Upper lobe of left lung (tissue), 6 donors: ENCODE measurements around the gene ELOVL6. TPM values are rescaled to one million over a fixed set of nuclear protein-coding genes. Genes with fewer than 3 reads are reported as not detected.
A peak's percentile ranks its signal among the peaks of the same experiment; 100 is the strongest.

Experiments
- ATAC-seq, 2 donors: fragments of 200-7000 bp; cut with Tn5 transposase; one replicate each; pipeline ENCODE4 v1.9.1; 2022; ENCODE audit warnings: mild to moderate bottlenecking in 2 of 2, moderate library complexity in 2 of 2; ENCODE audit not compliant: low FRiP score in 2 of 2
- DNase-seq, 2 donors: peaks; one replicate each; pipeline ENCODE4 v3.0.0-alpha.2; 2019 to 2020
- H3K27ac ChIP-seq, 4 donors: fragments of 200-600 bp; sonication (generic); one replicate each; pipeline ENCODE4 v1.5.1; 2016 to 2019
- H3K27me3 ChIP-seq, 4 donors: fragments of 200-600 bp; sonication (generic); one replicate each; pipeline ENCODE4 v1.5.1; 2017 to 2019
- H3K36me3 ChIP-seq, 4 donors: fragments of 200-600 bp; sonication (generic); one replicate each; pipeline ENCODE4 v1.5.1; 2016 to 2019
- H3K4me1 ChIP-seq, 4 donors: fragments of 200-600 bp; sonication (generic); one replicate each; pipeline ENCODE4 v1.5.1; 2018 to 2019
- H3K4me3 ChIP-seq, 4 donors: fragments of 200-600 bp; sonication (generic); one replicate each; pipeline ENCODE4 v1.5.1; 2017 to 2019; ENCODE audit warnings: mild to moderate bottlenecking in 2 of 4, moderate library complexity in 1 of 4
- H3K9me3 ChIP-seq, 4 donors: fragments of 200-600 bp; sonication (generic); one replicate each; pipeline ENCODE4 v1.5.1; 2018 to 2019
- CTCF ChIP-seq, 6 experiments: fragments of 450-650 bp in 4 of 6; fragments of 200-600 bp in 2 of 6; sonication (generic) in 2 of 6; IDR thresholded peaks; one replicate each; pipeline ENCODE4 v1.5.1; 2016 to 2019; ENCODE audit warnings: antibody characterized with exemption in 6 of 6
- EP300 ChIP-seq, 4 donors: sonication (generic); formaldehyde crosslinking; IDR thresholded peaks; one replicate each; pipeline ENCODE4 v1.5.1; 2017; ENCODE audit warnings: antibody characterized with exemption in 4 of 4, control low read depth in 2 of 4
- POLR2A ChIP-seq, 4 donors: fragments of 450-650 bp; IDR thresholded peaks; one replicate each; pipeline ENCODE4 v1.5.1; 2016 to 2017; ENCODE audit warnings: antibody characterized with exemption in 4 of 4, mild to moderate bottlenecking in 2 of 4
- POLR2AphosphoS5 ChIP-seq, 2 donors: sonication (generic); formaldehyde crosslinking; IDR thresholded peaks; one replicate each; pipeline ENCODE4 v1.5.1; 2017; ENCODE audit warnings: antibody characterized with exemption in 2 of 2
- WGBS, 2 donors: methylation state at CpG; one replicate each; pipeline ENCODE4 v1.1.5; 2017 to 2018; 5-methylcytosine and 5-hydroxymethylcytosine counted together
- total RNA-seq, 6 donors: library from RNA; depleted of rRNA in 4 of 6; stranded (reverse); fragments of >200 nt in 4 of 6; gene quantifications; one replicate each; pipeline versions ENCODE4 v1.1.0 to v1.2.1, GENCODE V29; 2016 to 2021
- donor health status: DM: no; HTN: no; CAD: no; lungs with moderate emphysema.
- donor health status: DM: no; HTN: yes; CAD: no; lungs with severe emphysema.

ELOVL6 gene
- total RNA-seq, 6 donors from 2014 or later = 2.1 to 10.2 (median 4.3) TPM

DNA sequence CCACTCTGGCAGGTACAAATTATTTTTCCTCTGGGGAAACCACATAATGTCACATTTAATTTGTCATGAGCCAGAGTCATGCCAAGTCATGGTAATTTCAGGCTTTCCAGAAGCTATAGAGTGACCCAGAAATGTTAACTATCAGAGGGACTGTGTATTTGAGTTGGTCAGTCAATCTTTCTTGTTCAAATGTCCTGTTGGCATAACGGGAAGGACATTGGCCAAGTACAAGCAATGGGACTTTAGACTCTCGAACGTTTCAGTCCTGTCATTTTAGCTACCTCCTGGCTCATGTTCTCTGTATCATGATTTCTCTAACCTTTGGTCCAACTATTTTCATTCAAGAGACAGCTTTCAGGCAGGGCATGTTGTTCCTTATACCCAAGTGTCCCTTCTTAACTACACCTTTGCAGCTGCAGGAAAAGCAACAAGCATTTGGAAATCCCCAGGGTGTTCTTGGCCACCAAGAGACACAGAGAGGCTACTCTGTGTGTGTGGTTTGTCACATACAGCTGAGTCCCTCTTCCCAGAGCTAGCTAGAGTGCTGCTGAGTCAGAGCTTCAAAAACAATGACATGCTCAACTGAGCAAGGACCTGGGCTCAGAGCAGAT is 143.2 kb downstream of the ELOVL6 start:
- no peak for DNase-seq
- no peaks in the 10 kb centered on the region for H3K27me3 ChIP-seq
- no peak for ATAC-seq
- H3K4me3 ChIP-seq = no peak overlapping the region
- peaks cover 0 to 9% (median 5%) of the 10 kb centered on the region in 4 donors for H3K4me1 ChIP-seq
- H3K9me3 ChIP-seq = no peaks in the 10 kb centered on the region
- TF ChIP-seq POLR2AphosphoS5 (IDR thresholded peaks at IDR 0.05) (no peak), POLR2A (IDR thresholded peaks at IDR 0.05) (no peak), EP300 (IDR thresholded peaks at IDR 0.05) (no peak), CTCF (IDR thresholded peaks at IDR 0.05) (no peak)
- 74 to 77% methylated on average over 3 of the region's 3 CpGs for WGBS, 2 donors
- no peaks in the 10 kb centered on the region for H3K36me3 ChIP-seq
- H3K27ac ChIP-seq = no peak overlapping the region

GRCh38 chr4:110049951-110050925 is 148.2 kb downstream of the ELOVL6 start:
- no peak overlapping the region for H3K4me3 ChIP-seq
- TF ChIP-seq CTCF (IDR thresholded peaks at IDR 0.05) (peak; percentile 46 to 72 (median 66)), EP300 (IDR thresholded peaks at IDR 0.05) (no peak)
- no peaks in the 10 kb centered on the region for H3K4me1 ChIP-seq
- no peak overlapping the region for H3K27ac ChIP-seq
- WGBS, 2 donors = 56 to 57% methylated on average over 9 of the region's 9 CpGs
- no peaks in the 10 kb centered on the region for H3K36me3 ChIP-seq
- H3K27me3 ChIP-seq = no peaks in the 10 kb centered on the region
- peak in 1 of 2 donors; percentile 27 for DNase-seq
- peak in 1 of 2 donors; percentile 79 for ATAC-seq
- no peaks in the 10 kb centered on the region for H3K9me3 ChIP-seq

GRCh38 chr4:110046588-110047049 is 151.8 kb downstream of the ELOVL6 start:
- 86 to 88% methylated on average over 5 of the region's 5 CpGs for WGBS, 2 donors

More at GRCh38 chr4:110046588-110047049, 151.8 kb downstream of the ELOVL6 start:
- H3K27me3 ChIP-seq = no peaks in the 10 kb centered on the region
- TF ChIP-seq POLR2A (IDR thresholded peaks at IDR 0.05) = no peak
- TF ChIP-seq POLR2AphosphoS5 (IDR thresholded peaks at IDR 0.05) = no peak
- no peak for TF ChIP-seq CTCF (IDR thresholded peaks at IDR 0.05)
- TF ChIP-seq EP300 (IDR thresholded peaks at IDR 0.05) = no peak
- no peak overlapping the region for H3K4me3 ChIP-seq
- ATAC-seq (no peak), DNase-seq (no peak)
- no peaks in the 10 kb centered on the region for H3K9me3 ChIP-seq
- no peak overlapping the region for H3K27ac ChIP-seq
- no peaks in the 10 kb centered on the region for H3K4me1 ChIP-seq
- no peaks in the 10 kb centered on the region for H3K36me3 ChIP-seq
